Ishikawa (cell line): ENCODE measurements around the gene EVPL.

Source experiments
- CREB1 ChIP-seq: IDR thresholded peaks from 2 replicates; pipeline ENCODE4 v1.6.1; 2012; ENCODE audit warnings: low read depth
- EP300 ChIP-seq: IDR thresholded peaks from 2 replicates; pipeline ENCODE4 v1.6.1; 2012; ENCODE audit warnings: borderline replicate concordance
- RAD21 ChIP-seq: IDR thresholded peaks from 2 replicates; pipeline ENCODE4 v1.6.1; 2012; ENCODE audit warnings: low read depth
- TAF1 ChIP-seq: IDR thresholded peaks from 2 replicates; pipeline ENCODE4 v1.6.1; 2012; ENCODE audit warnings: low read depth, mild to moderate bottlenecking
- TEAD4 ChIP-seq: IDR thresholded peaks from 2 replicates; pipeline ENCODE4 v1.6.1; 2012
- YY1 ChIP-seq: IDR thresholded peaks from 2 replicates; pipeline ENCODE4 v1.6.1; 2012; ENCODE audit warnings: low read depth
- TF ChIP-seq, protein P1 (sequence below): IDR thresholded peaks from 2 replicates; pipeline ENCODE4 v1.6.1; 2012; ENCODE audit warnings: low read depth, mild to moderate bottlenecking
- TF ChIP-seq, protein P2 (sequence below): IDR thresholded peaks from 2 replicates; pipeline ENCODE4 v1.6.1; 2012

DNA sequence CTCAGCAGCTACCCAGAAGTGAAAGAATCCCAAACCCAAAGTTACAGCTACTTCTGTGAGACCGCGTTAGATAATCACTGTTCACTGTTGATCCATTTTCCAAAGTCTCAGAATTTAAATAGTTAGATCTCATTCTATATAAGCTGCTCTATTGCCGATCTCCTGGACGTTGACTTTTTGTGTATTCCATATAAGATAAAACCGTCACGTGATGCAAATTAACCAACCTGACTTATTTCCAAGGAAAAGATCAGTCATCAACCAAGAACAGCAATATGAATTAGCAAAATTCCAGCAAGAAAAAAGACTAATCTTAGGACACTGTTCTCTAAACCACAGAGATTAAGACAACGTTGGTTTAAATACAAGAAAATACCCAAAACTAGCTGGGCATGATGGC is 56.5 kb downstream of the EVPL start:
- TF ChIP-seq CREB1 (no peak), YY1 (no peak), RAD21 (no peak), TEAD4 (no peak), TAF1 (no peak), EP300 (no peak)
- TF ChIP-seq, protein P1, sequence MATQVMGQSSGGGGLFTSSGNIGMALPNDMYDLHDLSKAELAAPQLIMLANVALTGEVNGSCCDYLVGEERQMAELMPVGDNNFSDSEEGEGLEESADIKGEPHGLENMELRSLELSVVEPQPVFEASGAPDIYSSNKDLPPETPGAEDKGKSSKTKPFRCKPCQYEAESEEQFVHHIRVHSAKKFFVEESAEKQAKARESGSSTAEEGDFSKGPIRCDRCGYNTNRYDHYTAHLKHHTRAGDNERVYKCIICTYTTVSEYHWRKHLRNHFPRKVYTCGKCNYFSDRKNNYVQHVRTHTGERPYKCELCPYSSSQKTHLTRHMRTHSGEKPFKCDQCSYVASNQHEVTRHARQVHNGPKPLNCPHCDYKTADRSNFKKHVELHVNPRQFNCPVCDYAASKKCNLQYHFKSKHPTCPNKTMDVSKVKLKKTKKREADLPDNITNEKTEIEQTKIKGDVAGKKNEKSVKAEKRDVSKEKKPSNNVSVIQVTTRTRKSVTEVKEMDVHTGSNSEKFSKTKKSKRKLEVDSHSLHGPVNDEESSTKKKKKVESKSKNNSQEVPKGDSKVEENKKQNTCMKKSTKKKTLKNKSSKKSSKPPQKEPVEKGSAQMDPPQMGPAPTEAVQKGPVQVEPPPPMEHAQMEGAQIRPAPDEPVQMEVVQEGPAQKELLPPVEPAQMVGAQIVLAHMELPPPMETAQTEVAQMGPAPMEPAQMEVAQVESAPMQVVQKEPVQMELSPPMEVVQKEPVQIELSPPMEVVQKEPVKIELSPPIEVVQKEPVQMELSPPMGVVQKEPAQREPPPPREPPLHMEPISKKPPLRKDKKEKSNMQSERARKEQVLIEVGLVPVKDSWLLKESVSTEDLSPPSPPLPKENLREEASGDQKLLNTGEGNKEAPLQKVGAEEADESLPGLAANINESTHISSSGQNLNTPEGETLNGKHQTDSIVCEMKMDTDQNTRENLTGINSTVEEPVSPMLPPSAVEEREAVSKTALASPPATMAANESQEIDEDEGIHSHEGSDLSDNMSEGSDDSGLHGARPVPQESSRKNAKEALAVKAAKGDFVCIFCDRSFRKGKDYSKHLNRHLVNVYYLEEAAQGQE: no peak
- TF ChIP-seq, protein P2, sequence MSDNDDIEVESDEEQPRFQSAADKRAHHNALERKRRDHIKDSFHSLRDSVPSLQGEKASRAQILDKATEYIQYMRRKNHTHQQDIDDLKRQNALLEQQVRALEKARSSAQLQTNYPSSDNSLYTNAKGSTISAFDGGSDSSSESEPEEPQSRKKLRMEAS: no peak
